Transverse colon (tissue), 4 donors: ENCODE measurements around the gene ANKS4B.

Experiments
- CTCF ChIP-seq, 5 experiments: fragments of 200-600 bp in 3 of 5; fragments of 450-650 bp in 2 of 5; sonication (generic) in 3 of 5; IDR thresholded peaks; 1 replicate in 2 of 5; 2 replicates in 3 of 5; pipeline ENCODE4 v1.5.1; 2016 to 2017; ENCODE audit warnings: antibody characterized with exemption in 5 of 5, inconsistent platforms in 3 of 5, mild to moderate bottlenecking in 2 of 5, moderate library complexity in 1 of 5
- EP300 ChIP-seq: sonication (generic); formaldehyde crosslinking; IDR thresholded peaks from one replicate; pipeline ENCODE4 v1.6.1; 2017; ENCODE audit warnings: antibody characterized with exemption, low read depth
- POLR2AphosphoS5 ChIP-seq, 3 donors: sonication (generic); formaldehyde crosslinking; IDR thresholded peaks; one replicate each; pipeline ENCODE4 v1.6.1; 2016; ENCODE audit warnings: antibody characterized with exemption in 3 of 3

- TF ChIP-seq CTCF (IDR thresholded peaks at IDR 0.05) (no peak), EP300 (no peak), POLR2AphosphoS5 (IDR thresholded peaks at IDR 0.05) (no peak)
These were observed 3.3 kb downstream of the ANKS4B start for GRCh38 chr16:21236831-21237230.
